HS-5 (cell line): ENCODE results near the gene IARS1.

ENCODE experiments used
- DNase-seq: peaks from one replicate; pipeline ENCODE4 v3.0.0-alpha.2; 2012; ENCODE audit warnings: low read depth

Gene IARS1

DNA sequence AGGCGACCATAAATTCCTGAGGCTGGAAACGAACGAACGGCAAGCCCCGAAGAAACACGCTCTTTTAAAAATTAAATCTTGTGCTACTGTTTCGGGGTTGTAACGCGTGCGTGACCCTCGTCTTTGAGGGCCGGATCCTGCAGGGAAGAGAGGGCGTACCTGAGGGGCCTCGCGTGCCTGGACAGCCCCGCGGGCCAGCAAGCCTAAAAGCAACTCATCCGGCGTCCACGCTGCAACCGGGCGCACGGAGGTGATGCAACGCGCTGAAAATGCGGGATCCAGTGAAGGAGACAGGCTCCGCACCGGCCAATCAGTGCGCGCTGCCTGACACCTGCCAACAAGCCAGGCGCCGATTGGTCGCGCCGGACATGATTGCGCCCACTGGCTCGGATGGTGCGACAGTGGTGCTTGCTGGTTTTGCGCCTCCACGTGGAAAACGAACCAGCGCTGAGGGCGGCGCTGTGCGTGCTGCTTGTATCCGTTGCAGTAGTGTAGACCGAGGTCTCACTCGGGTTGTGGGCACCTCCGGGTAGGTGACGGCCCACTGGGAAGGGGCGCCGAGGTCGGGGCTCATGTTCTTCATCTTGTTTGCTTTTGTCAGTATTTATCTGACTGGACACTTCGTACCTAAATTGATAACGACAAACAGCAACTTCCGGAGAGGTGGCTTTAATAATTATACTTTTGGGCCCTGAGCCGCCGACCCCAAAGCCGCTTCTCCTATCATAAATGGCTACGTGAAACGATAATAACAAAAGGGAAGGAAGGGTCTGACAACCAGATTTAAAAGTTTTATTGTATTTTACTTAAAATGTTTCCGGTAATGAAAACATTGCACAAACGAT lies at the start of gene IARS1:
IARS1 (minus strand) TSS at position 246 of the 845 bp plus-strand sequence. CDS start 4,278 bp downstream, outside the sequence.
- DNase-seq: peak; percentile 94

DNA sequence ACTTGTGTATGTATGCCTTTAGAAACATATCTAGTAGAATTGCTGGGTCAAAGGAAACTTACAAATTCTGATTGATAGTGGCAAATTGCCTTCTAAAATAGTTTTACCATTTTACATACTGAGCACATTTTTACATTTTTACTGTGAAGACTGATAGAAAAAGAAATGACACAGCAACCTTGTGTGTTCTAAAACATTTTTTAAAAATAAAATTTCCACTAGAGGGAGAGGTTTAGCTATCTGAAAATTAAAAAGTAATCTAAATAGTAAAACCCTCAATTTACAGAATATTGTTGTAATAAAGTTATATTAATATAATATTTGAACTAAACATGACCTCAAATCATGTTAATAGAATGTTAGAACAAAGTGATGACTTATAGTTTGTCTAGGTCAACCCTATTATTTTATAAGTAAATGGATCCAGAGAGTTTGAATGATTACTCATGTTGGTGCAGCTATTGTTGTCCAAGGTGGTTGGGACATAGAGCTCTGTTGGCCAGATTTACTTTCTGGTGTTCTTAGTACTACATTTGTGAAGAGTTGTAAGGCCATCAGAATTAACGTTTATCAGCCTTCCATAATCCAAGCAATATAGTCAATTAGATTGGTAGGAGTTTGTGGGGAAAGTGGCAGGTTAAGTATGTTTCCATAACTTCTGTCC lies 49.5 kb upstream of the IARS1 start:
- no peak for DNase-seq

GRCh38 chr9:92341578-92341977 lies 48.1 kb upstream of the IARS1 start:
- DNase-seq: no peak

GRCh38 chr9:92333282-92333634 lies 39.8 kb upstream of the IARS1 start:
- no peak for DNase-seq

GRCh38 chr9:92332577-92333281 lies 39.2 kb upstream of the IARS1 start:
- DNase-seq: no peak

GRCh38 chr9:92328225-92328624 lies 34.7 kb upstream of the IARS1 start:
- DNase-seq: peak; percentile 11

GRCh38 chr9:92327283-92327850 lies 33.9 kb upstream of the IARS1 start:
- no peak for DNase-seq

- no peak for DNase-seq
Observed at GRCh38 chr9:92325991-92326500, 32.5 kb upstream of the IARS1 start.

DNA sequence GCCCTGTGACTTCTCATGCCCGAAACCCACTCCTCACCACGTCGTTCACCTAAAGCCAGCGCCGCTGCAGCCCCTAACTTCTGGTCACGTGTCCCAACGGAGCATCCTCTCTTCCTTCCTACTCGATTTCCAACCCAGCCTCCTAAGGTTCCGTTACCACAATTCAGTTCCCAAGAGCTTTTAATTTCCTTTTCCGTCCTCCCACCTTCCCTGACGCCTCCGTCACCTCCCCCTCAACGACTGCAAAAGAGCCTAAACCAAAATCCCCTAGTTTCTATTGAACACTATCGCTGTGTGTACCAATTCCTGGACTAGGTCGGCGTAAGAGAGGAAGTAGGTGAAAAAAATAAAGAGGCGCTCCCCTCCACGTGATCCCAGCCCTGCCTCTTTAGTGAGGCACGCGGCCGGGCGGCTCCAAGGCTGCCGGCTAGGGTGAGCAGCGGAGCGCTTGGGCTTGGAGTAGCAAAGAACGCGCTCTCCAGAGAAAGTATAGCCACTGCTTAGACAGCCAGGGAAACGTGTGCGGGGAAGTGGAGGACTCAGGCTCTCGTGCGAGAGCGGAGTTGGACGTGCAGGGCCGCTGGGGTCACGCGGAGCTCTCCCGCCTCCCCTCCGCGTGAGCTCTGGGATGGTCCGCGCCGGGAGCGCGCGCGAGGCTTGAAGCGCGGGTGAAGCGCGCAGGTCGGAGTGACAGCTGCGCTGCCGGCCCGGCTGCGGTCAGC lies 31.9 kb upstream of the IARS1 start, which contains the start of the genes CENPP and NOL8:
CENPP (plus strand) TSS at position 685 of the 722 bp plus-strand sequence.
NOL8 (minus strand) TSS at position 82 of the 722 bp plus-strand sequence. CDS start 1,189 bp downstream, outside the sequence.
- DNase-seq: peak; percentile 89

- DNase-seq: no peak
Observed at GRCh38 chr9:92324889-92325268, 31.4 kb upstream of the IARS1 start.

DNA sequence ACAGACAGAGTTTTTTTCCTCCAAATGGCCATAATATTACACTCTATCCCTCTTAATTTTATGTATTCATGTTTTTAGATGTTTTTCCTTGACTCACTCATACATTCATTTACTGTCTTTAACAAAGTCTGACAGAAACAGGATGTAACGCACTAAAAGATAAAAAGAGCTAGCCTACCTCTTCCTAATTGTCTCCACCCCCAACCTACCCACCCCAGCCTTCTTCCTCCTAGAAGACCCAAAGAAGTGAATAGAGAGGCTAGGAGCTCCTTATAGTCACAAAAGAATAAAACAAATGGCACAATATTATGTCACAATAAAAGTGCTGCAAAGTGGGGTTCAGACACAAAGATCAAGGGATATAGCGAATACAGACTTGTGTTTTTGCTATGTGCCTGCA lies 30.9 kb upstream of the IARS1 start:
- DNase-seq: no peak

DNA sequence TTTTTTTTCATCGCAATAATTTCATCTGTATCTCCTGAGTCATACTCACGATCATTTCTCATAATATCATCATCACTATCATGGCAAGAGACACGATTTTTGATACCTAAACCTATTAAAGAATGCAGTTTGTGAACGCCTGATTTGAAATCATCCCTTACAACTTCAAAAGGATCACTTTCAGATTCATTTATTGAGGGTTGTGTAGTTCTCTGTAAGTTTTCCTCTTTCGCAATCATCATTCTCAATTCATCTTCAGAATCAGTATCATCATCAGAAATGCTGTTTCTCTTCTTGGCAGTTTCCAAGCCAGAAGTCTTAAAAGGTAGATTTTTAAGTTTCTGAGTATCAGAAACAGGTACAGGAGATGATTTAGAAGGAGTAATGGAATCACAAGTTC lies 22.0 kb upstream of the IARS1 start:
- no peak for DNase-seq

DNA sequence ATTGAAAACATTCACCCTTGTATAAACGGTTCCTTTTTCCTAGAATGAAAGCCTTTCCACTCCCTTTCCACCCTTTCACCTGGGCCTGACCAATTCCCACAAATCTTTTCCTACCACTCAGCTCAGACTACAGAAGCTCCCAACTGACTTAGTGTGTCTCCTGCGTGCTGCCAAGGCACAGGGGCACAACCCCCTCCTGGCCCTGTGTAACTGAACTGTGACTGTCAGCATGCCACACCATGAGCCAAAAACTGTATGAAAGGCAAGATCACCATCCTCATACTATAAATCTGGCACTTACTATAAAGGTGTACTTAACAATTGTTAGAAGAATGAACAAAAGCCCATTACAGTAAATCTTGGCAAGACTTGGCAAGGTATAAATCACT lies 20.1 kb upstream of the IARS1 start:
- DNase-seq: no peak

GRCh38 chr9:92312887-92313623 lies 19.6 kb upstream of the IARS1 start:
- DNase-seq: no peak

- no peak for DNase-seq
Observed at GRCh38 chr9:92310562-92310961, 17.1 kb upstream of the IARS1 start.

- no peak for DNase-seq
Observed at GRCh38 chr9:92308893-92309292, 15.4 kb upstream of the IARS1 start.

DNA sequence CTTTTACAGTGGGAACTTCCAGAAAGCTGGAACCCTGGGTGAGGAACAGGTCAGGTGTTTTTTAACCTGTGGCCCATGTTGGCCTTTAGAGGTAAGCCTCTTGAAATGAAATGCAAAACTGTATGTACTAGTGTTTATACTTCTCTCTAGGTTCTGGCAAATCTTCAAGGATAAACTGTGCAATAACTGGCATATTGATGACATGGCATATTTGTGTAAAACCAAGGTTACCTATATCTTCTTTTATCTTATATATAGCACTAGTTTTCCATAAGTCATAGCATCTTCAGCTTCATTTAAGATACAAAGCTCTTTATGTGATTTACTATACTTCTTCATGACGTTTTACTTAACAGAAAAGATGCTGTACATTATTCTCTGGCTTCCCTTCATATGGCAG lies 7.4 kb upstream of the IARS1 start:
- no peak for DNase-seq

DNA sequence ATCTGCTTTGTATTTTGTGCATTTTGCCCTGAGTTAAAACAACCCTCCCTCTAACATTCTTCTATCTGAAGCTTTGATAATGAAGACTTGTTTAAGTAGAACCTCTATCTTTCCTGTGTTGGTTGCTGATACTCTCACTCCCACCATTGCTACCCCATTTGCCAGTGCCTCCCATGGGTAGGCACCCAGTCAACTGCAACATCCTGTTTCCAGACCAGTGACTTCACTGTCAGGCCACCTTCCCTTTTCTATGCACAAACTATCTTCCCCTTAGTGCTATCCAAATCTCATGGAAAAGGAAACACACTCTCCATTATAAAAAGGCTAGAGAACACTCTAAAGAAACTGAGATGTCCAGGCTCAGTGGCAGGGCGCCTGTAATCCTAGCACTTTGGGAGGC lies 5.6 kb upstream of the IARS1 start:
- DNase-seq: no peak

- no peak for DNase-seq
Observed at GRCh38 chr9:92298036-92298435, 4.5 kb upstream of the IARS1 start.

DNA sequence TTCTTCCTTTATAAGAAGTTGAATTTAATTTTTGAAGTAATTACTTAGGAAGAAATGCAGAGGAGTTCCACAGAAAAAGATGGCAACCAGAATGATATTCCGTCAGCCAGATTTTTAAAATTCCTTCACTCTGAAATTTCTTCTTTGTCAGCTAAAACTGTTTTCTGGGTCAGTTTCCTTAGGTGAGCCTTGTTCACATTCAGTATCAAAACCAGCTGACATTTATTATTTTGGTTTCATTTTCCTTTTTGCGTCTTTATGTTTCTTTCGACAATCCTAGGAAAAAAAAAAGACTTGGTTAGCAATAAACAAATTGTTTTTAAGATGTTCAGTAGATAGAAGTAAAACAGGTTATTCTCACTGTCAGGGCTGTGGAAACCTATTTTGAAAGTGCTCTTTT lies 4.1 kb upstream of the IARS1 start:
- no peak for DNase-seq

GRCh38 chr9:92295827-92296258 lies 2.3 kb upstream of the IARS1 start:
- no peak for DNase-seq
